Measurements from ENCODE around the gene ANKRD61. TPM values are rescaled to one million over a fixed set of nuclear protein-coding genes. Genes with fewer than 3 reads are reported as not detected.
A peak's percentile ranks its signal among the peaks of the same experiment; 100 is the strongest.

The ANKRD61 gene
- total RNA-seq, 1 experiment from 2014 or later: 0.24 TPM

DNA sequence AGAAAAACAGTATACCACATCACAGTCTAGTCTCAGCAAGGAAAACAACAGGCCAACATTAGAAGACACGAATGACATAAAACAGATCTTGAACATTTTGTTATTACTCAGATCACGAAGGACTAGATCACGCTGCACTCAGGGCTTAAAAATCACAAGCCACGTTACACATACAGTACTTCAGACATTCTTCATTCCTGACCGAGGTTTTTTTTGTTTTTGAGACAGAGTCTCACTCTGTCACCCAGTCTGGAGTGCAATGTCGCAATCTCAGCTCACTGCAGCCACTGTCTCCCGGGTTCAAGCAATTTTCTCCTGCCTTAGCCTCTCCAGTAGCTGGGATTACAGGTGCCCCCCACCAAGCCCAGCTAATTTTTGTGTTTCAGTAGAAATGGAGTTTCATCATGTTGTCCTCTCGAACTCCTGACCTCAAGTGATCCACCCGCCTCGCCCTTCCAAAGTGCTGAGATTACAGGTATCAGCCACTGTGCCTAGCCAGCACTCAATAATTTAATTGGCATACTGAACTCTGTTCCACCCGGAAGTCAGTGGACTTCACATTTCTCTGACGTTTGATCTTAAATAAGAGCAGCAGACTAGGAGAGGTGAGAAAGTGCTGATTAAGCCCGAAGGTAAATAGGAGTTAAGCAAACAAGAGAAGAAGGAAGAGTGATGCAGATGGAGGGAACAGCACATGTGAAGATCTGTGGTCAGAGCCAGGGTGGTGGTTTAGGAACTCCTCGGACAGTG is 18.6 kb upstream of the ANKRD61 start:
- H3K9ac ChIP-seq (ENCODE audit: extremely low read depth, insufficient read length, low read length): no peak overlapping the region
- H2BK15ac ChIP-seq (ENCODE audit: low read depth, low read length): no peak overlapping the region
- no peak overlapping the region for H3K14ac ChIP-seq (ENCODE audit: insufficient read depth, low read length)
- H3K23me2 ChIP-seq (ENCODE audit: insufficient read length, low read depth, low read length, poor library complexity, severe bottlenecking): peaks cover 2% of the 10 kb centered on the region
- TF ChIP-seq, protein P1, sequence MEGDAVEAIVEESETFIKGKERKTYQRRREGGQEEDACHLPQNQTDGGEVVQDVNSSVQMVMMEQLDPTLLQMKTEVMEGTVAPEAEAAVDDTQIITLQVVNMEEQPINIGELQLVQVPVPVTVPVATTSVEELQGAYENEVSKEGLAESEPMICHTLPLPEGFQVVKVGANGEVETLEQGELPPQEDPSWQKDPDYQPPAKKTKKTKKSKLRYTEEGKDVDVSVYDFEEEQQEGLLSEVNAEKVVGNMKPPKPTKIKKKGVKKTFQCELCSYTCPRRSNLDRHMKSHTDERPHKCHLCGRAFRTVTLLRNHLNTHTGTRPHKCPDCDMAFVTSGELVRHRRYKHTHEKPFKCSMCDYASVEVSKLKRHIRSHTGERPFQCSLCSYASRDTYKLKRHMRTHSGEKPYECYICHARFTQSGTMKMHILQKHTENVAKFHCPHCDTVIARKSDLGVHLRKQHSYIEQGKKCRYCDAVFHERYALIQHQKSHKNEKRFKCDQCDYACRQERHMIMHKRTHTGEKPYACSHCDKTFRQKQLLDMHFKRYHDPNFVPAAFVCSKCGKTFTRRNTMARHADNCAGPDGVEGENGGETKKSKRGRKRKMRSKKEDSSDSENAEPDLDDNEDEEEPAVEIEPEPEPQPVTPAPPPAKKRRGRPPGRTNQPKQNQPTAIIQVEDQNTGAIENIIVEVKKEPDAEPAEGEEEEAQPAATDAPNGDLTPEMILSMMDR (conservative IDR thresholded peaks at IDR 0.05): no peak
- DNase-seq: no peak
- H2BK120ac ChIP-seq (ENCODE audit: low read depth, low read length, poor library complexity, severe bottlenecking): no peak overlapping the region
- H2AFZ ChIP-seq (ENCODE audit: low read length): no peak overlapping the region
- peaks cover 4% of the 10 kb centered on the region; the same call in 1 of the 2 replicates for H3K79me2 ChIP-seq (ENCODE audit: insufficient read depth, low read length)
- H4K8ac ChIP-seq (replicated peaks; ENCODE audit: insufficient read length, low read depth, low read length): no peak overlapping the region
- H3K9me3 ChIP-seq (ENCODE audit: control insufficient read depth, low read depth, low read length): no peaks in the 10 kb centered on the region
- peaks cover 9 to 19% of the 10 kb centered on the region in 2 experiments for H3K4me1 Mint-ChIP-seq
- H4K91ac ChIP-seq (ENCODE audit: insufficient read length, low read depth, low read length): no peak overlapping the region
- H3K79me1 ChIP-seq (ENCODE audit: insufficient read depth, low read depth, low read length, poor library complexity, severe bottlenecking): peaks cover 11% of the 10 kb centered on the region
- no peak overlapping the region for H2BK20ac ChIP-seq (ENCODE audit: low read depth, low read length, poor library complexity, severe bottlenecking)
- H3T11ph ChIP-seq (ENCODE audit: low read length): no peak overlapping the region
- peak overlapping the region in 1 of 3 experiments; percentile 3; a peak in 2 of 7 replicates for H3K27ac Mint-ChIP-seq
- no peak overlapping the region for H4K5ac ChIP-seq (ENCODE audit: insufficient read length, low read depth, low read length)
- no peak overlapping the region for H3K18ac ChIP-seq (ENCODE audit: insufficient read length, low read depth, low read length)
- peaks cover 45 to 64% (median 58%) of the 10 kb centered on the region in 3 experiments for H3K36me3 Mint-ChIP-seq (ENCODE audit: insufficient read depth in 1 of 3, low read depth in 3 of 3)
- H3K4me1 ChIP-seq (ENCODE audit: insufficient read depth, low read length): no peaks in the 10 kb centered on the region
- no peaks in the 10 kb centered on the region for H3K27me3 Mint-ChIP-seq (ENCODE audit: low read depth)
- H3K4me2 ChIP-seq (ENCODE audit: insufficient read depth, insufficient read length, low read length): no peak overlapping the region
- no peak overlapping the region for H3K56ac ChIP-seq (ENCODE audit: insufficient read length, low read depth, low read length)
- no peaks in the 10 kb centered on the region for H3K27me3 ChIP-seq (ENCODE audit: insufficient read depth, low read length)
- WGBS (ENCODE audit: extremely low coverage, insufficient read length, low lambda C conversion rate): no CpG with 5 or more reads among the region's 14 CpGs
- no peak overlapping the region for H3K4me3 Mint-ChIP-seq
- no peak overlapping the region for H2AK5ac ChIP-seq (ENCODE audit: insufficient read length, low read length)
- no peak overlapping the region for H3K27ac ChIP-seq (ENCODE audit: insufficient read length, low read depth, low read length)
- no peaks in the 10 kb centered on the region for H3K9me3 Mint-ChIP-seq
- no peak overlapping the region for H3K4ac ChIP-seq (ENCODE audit: low read depth, low read length)
- H4K20me1 ChIP-seq (ENCODE audit: control insufficient read depth, insufficient read depth, insufficient read length): peaks cover 2% of the 10 kb centered on the region
- H2BK12ac ChIP-seq (ENCODE audit: insufficient read length, low read depth, low read length): no peak overlapping the region
- no peak overlapping the region for H3K23ac ChIP-seq (ENCODE audit: insufficient read length, low read depth, low read length)
- no peak overlapping the region for H2BK5ac ChIP-seq (ENCODE audit: insufficient read length, low read length)

All from H9 (cell line).